Mucosa of rectum (tissue), 2 donors: ENCODE results near the gene GLI2.
A peak's percentile ranks its signal among the peaks of the same experiment; 100 is the strongest.

Source experiments
- H3K27ac ChIP-seq, 2 donors: one replicate each; pipeline ENCODE4 v1.7.0; 2013; ENCODE audit warnings: inconsistent platforms in 2 of 2, low read depth in 2 of 2, low read length in 2 of 2
- H3K27me3 ChIP-seq, 2 donors: one replicate each; pipeline ENCODE4 v1.7.0; 2013; ENCODE audit warnings: low read length in 2 of 2; ENCODE audit not compliant: control insufficient read depth in 2 of 2, insufficient read depth in 2 of 2
- H3K36me3 ChIP-seq, 2 donors: one replicate each; pipeline ENCODE4 v1.7.0; 2013; ENCODE audit warnings: low read length in 2 of 2; ENCODE audit not compliant: control insufficient read depth in 2 of 2, insufficient read depth in 2 of 2
- H3K4me1 ChIP-seq, 2 donors: one replicate each; pipeline ENCODE4 v1.7.0; 2013; ENCODE audit warnings: low read length in 2 of 2, mild to moderate bottlenecking in 1 of 2; ENCODE audit not compliant: control insufficient read depth in 2 of 2, insufficient read depth in 2 of 2
- H3K4me3 ChIP-seq, 2 donors: one replicate each; pipeline ENCODE4 v1.7.0; 2013; ENCODE audit warnings: low read length in 2 of 2
- H3K9ac ChIP-seq, 2 donors: one replicate each; pipeline ENCODE4 v1.7.0; 2013; ENCODE audit warnings: low read length in 2 of 2, low read depth in 1 of 2, mild to moderate bottlenecking in 1 of 2
- H3K9me3 ChIP-seq, 2 donors: one replicate each; pipeline ENCODE4 v1.7.0; 2013; ENCODE audit warnings: low read length in 2 of 2; ENCODE audit not compliant: control insufficient read depth in 2 of 2
- donor health status: healthy.
- donor health status: Normal muscosa, but diverticular disease.

Gene GLI2

DNA sequence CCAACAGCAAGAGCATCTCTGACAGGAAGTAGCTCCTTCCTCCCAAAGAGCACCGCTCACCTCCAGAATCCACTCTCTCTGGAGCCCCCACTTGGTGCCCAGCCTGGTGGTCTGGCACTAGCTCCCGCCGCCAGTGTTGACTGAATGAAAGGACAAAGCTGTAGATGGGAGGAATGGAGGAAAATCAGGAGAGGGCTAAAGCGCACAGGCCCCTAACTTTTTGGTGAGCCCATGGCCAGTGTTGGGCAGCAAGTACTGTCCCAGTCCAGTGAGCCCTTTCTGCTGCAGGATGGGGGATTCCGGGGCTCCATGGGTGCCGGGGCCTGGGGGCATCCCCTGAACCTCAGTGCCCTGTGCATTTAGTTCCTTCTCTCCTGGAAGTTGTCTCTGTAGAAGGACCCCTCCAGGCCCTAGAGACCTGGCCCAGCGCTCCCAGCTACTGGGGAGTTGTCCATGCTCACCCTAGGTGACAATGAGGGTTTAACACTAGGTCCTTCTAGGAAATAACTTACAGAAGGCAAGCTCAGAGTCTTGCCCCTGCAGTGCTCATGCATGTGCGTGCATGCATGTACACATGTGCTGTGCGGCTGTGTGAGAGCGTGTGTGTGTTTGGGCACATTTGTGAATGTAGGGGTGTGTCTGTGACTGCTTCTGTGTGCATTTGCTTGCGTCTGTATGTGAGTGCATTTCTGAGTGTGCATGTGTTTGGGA, 33.6 kb downstream of the GLI2 start:
- Histone ChIP-seq H3K9ac (no peak overlapping the region), H3K4me1 (peaks cover 2 to 18% of the 10 kb centered on the region in 2 donors), H3K9me3 (no peaks in the 10 kb centered on the region), H3K27me3 (no peaks in the 10 kb centered on the region), H3K36me3 (no peaks in the 10 kb centered on the region), H3K4me3 (no peak overlapping the region), H3K27ac (no peak overlapping the region)

GRCh38 chr2:120769787-120770120, 34.1 kb downstream of the GLI2 start:
- H3K4me3 ChIP-seq, result no peak overlapping the region
- no peaks in the 10 kb centered on the region for H3K27me3 ChIP-seq
- H3K36me3 ChIP-seq, result no peaks in the 10 kb centered on the region
- peaks cover 2 to 14% of the 10 kb centered on the region in 2 donors for H3K4me1 ChIP-seq
- no peak overlapping the region for H3K9ac ChIP-seq
- H3K9me3 ChIP-seq, result no peaks in the 10 kb centered on the region
- H3K27ac ChIP-seq, result no peak overlapping the region

DNA sequence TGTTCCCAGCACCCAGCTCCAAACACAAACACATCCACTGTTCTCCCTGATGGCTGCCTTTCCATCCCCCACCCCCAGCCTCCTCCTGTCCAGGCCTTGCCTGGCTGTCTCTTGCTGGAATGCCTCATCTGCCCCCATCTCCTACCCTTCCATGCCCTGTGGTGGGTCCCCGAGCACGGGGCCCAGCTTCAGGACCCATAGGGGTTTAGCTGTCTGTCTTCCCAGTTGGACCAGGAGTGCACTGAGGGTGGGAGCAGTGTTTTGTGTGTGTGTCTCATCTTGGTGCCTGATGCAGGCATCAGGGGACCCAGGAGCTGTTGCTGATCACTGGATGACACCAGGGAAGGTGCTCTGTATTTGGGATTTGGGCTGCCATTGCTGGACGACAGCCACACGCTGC, 34.5 kb downstream of the GLI2 start:
- no peaks in the 10 kb centered on the region for H3K9me3 ChIP-seq
- no peaks in the 10 kb centered on the region for H3K27me3 ChIP-seq
- no peaks in the 10 kb centered on the region for H3K36me3 ChIP-seq
- H3K27ac ChIP-seq, result no peak overlapping the region
- H3K4me3 ChIP-seq, result no peak overlapping the region
- peaks cover 2 to 10% of the 10 kb centered on the region in 2 donors for H3K4me1 ChIP-seq
- no peak overlapping the region for H3K9ac ChIP-seq

- H3K4me3 ChIP-seq, result no peak overlapping the region
- H3K27ac ChIP-seq, result peak overlapping the region in 1 of 2 donors; percentile 24
- no peak overlapping the region for H3K9ac ChIP-seq
- H3K9me3 ChIP-seq, result no peaks in the 10 kb centered on the region
- H3K27me3 ChIP-seq, result no peaks in the 10 kb centered on the region
- H3K36me3 ChIP-seq, result no peaks in the 10 kb centered on the region
- peaks cover 2 to 7% of the 10 kb centered on the region in 2 donors for H3K4me1 ChIP-seq
These were observed 35.0 kb downstream of the GLI2 start for GRCh38 chr2:120770641-120771040.

DNA sequence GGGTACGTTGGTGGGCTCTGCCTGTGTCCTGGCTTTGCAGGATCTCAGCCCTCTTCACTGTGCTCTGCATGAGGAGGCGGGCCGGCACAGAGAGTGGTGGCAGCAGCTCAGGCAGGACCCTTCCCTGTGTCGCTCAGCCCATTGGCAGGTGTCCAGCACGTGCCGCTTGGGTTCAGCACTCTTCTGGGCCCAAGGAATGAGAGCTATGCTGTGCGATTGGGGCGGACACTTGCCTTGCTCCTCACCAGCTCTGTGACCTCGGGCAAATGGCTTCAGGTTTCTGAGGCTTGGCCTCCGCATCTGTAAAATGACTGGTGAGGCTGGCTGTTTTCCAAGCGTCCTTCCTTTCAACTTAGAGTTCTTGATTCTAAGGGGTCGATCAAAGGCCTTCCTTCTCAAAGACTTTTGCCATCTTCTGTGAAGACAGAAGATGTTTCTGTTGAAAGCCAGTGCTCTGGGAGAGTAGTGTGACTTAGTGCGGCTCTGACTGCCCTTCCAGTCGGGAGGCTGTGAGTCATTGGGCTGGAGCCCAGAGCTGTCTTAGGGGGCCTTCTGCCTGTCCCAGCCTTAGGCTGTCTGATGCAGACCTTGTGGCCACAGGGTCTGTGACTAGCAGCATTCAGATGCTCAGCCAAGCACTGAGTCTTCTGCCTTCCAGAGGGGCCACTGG, 35.6 kb downstream of the GLI2 start:
- Histone ChIP-seq H3K9me3 (no peaks in the 10 kb centered on the region), H3K9ac (no peak overlapping the region), H3K4me1 (peaks cover 2 to 7% of the 10 kb centered on the region in 2 donors), H3K4me3 (no peak overlapping the region), H3K27me3 (no peaks in the 10 kb centered on the region), H3K27ac (peak overlapping the region; percentile 13 to 56), H3K36me3 (no peaks in the 10 kb centered on the region)

DNA sequence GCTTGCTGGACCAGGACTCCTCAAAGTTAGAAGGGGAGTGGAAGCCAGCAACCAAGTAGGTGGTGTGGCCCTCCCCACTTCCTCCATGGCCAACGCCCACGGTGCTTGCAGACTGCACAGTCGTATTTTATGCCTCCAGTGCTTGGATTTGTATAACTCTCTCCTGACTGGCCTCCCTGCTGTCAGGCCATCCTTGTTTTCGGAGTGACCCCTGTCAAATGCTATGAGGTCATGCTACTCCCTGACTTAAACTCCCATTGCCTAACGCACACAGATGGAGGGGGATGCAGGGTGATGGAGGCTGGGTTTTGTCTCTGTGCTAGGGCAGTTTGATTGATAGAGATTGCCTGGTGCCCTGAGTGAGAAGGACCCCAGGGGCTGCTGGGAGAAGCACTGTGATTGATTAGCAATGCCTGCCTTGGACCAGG, 36.1 kb downstream of the GLI2 start:
- Histone ChIP-seq H3K9ac (no peak overlapping the region), H3K4me1 (peaks cover 2 to 7% of the 10 kb centered on the region in 2 donors), H3K27me3 (peaks cover 0 to under 1% of the 10 kb centered on the region in 2 donors), H3K9me3 (no peaks in the 10 kb centered on the region), H3K27ac (peak overlapping the region; percentile 13 to 56), H3K4me3 (no peak overlapping the region), H3K36me3 (no peaks in the 10 kb centered on the region)

- no peak overlapping the region for H3K27ac ChIP-seq
These were observed 36.6 kb downstream of the GLI2 start for GRCh38 chr2:120772261-120772660.

GRCh38 chr2:120773186-120773800, 37.6 kb downstream of the GLI2 start:
- peaks cover 0 to 2% of the 10 kb centered on the region in 2 donors for H3K27me3 ChIP-seq
- H3K9me3 ChIP-seq, result no peaks in the 10 kb centered on the region
- H3K9ac ChIP-seq, result no peak overlapping the region
- no peak overlapping the region for H3K4me3 ChIP-seq
- no peaks in the 10 kb centered on the region for H3K36me3 ChIP-seq
- H3K4me1 ChIP-seq, result peaks cover 2 to 7% of the 10 kb centered on the region in 2 donors
- H3K27ac ChIP-seq, result no peak overlapping the region

More at GRCh38 chr2:120772261-120772660, 36.6 kb downstream of the GLI2 start:
- no peaks in the 10 kb centered on the region for H3K36me3 ChIP-seq
- H3K9ac ChIP-seq, result no peak overlapping the region
- no peak overlapping the region for H3K4me3 ChIP-seq
- peaks cover 0 to 2% of the 10 kb centered on the region in 2 donors for H3K27me3 ChIP-seq
- peaks cover 2 to 7% of the 10 kb centered on the region in 2 donors for H3K4me1 ChIP-seq
- no peaks in the 10 kb centered on the region for H3K9me3 ChIP-seq

- Histone ChIP-seq H3K27me3 (peaks cover 0 to 2% of the 10 kb centered on the region in 2 donors), H3K36me3 (no peaks in the 10 kb centered on the region), H3K9ac (no peak overlapping the region), H3K4me3 (no peak overlapping the region), H3K4me1 (peaks cover 2 to 7% of the 10 kb centered on the region in 2 donors), H3K27ac (no peak overlapping the region), H3K9me3 (no peaks in the 10 kb centered on the region)
These were observed 39.0 kb downstream of the GLI2 start for GRCh38 chr2:120774557-120775160.

- H3K4me1 ChIP-seq, result peaks cover 2 to 7% of the 10 kb centered on the region in 2 donors
- H3K9ac ChIP-seq, result no peak overlapping the region
- H3K9me3 ChIP-seq, result no peaks in the 10 kb centered on the region
- no peak overlapping the region for H3K27ac ChIP-seq
- peaks cover 0 to 3% of the 10 kb centered on the region in 2 donors for H3K27me3 ChIP-seq
- H3K36me3 ChIP-seq, result no peaks in the 10 kb centered on the region
- no peak overlapping the region for H3K4me3 ChIP-seq
These were observed 39.5 kb downstream of the GLI2 start for GRCh38 chr2:120775194-120775593.
